K562 (cell line): ENCODE measurements around the gene SPTBN4.

ENCODE experiments used
- POLR2A ChIP-seq: fragments of 450-650 bp; conservative IDR thresholded peaks from 2 replicates; pipeline ENCODE4 v1.6.1; 2016
- SMARCB1 ChIP-seq: IDR thresholded peaks from 2 replicates; pipeline ENCODE4 v1.6.1; 2011; ENCODE audit warnings: improper control_type of control experiment, low read depth; ENCODE audit not compliant: insufficient read length
- ZBTB33 ChIP-seq: sonication (generic); formaldehyde crosslinking; IDR thresholded peaks from 2 replicates; pipeline ENCODE4 v1.8.1; 2023; ENCODE audit warnings: mild to moderate bottlenecking, missing genetic modification reagents
- ZKSCAN3 ChIP-seq: fragments of 250-450 bp; sonication (Bioruptor Pico); IDR thresholded peaks from 2 replicates; pipeline ENCODE4 v1.4.0; 2020
- ZNF324 ChIP-seq: fragments of 250-450 bp; sonication (Bioruptor Pico); IDR thresholded peaks from 2 replicates; pipeline ENCODE4 v1.4.0; 2020; ENCODE audit warnings: mild to moderate bottlenecking
- TF ChIP-seq, protein P1 (sequence below), 3 experiments: IDR thresholded peaks in 2 of 3; conservative IDR thresholded peaks in 1 of 3; 2 replicates each; pipeline ENCODE4 v1.5.1; 2011 to 2012; ENCODE audit warnings: low read length in 3 of 3, mild to moderate bottlenecking in 3 of 3, control low read depth in 2 of 3, improper control_type of control experiment in 1 of 3, inconsistent platforms in 1 of 3, low read depth in 1 of 3, mixed read lengths in 1 of 3, moderate library complexity in 1 of 3; ENCODE audit not compliant: insufficient read depth in 2 of 3
- TF ChIP-seq, protein P2 (sequence below), 2 experiments: fragments of 450-650 bp; IDR thresholded peaks; 2 replicates each; pipeline ENCODE4 v1.6.1; 2016; ENCODE audit warnings: mild to moderate bottlenecking in 2 of 2, borderline replicate concordance in 1 of 2, low read depth in 1 of 2, moderate library complexity in 1 of 2

DNA sequence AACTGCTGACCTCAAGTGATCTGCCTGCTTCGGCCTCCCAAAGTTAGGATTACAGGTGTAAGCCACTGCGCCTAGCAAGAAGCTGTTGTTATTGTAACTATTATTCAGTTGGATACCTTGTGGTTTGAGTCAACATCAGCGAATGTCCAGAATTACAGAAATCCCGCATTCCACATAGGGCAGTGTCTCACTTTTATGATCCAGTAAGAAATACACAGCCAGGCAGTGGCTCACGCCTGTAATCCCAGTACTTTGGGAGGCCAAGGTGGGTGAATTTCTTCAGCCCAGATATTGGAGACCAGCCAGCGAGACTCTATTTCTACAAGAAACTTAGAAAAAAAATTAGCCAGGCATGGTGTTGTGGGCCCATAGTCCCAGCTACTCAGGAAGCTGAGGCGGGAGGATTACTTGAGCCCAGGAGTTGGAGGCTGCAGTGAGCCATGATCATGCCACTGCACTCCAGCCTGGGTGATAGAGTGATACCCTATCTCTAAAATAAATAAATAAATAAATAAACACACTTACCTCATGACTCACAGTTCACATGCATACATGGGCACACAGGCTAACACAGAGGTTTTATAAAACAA lies 43.8 kb downstream of the SPTBN4 start:
- TF ChIP-seq, protein P1, sequence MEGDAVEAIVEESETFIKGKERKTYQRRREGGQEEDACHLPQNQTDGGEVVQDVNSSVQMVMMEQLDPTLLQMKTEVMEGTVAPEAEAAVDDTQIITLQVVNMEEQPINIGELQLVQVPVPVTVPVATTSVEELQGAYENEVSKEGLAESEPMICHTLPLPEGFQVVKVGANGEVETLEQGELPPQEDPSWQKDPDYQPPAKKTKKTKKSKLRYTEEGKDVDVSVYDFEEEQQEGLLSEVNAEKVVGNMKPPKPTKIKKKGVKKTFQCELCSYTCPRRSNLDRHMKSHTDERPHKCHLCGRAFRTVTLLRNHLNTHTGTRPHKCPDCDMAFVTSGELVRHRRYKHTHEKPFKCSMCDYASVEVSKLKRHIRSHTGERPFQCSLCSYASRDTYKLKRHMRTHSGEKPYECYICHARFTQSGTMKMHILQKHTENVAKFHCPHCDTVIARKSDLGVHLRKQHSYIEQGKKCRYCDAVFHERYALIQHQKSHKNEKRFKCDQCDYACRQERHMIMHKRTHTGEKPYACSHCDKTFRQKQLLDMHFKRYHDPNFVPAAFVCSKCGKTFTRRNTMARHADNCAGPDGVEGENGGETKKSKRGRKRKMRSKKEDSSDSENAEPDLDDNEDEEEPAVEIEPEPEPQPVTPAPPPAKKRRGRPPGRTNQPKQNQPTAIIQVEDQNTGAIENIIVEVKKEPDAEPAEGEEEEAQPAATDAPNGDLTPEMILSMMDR (IDR thresholded peaks at IDR 0.05 in 2 of 3, conservative IDR thresholded peaks at IDR 0.05 in 1 of 3; ENCODE audit: insufficient read depth in 2 of 3, low read depth in 1 of 3, low read length in 3 of 3) = no peak
- TF ChIP-seq, protein P2, sequence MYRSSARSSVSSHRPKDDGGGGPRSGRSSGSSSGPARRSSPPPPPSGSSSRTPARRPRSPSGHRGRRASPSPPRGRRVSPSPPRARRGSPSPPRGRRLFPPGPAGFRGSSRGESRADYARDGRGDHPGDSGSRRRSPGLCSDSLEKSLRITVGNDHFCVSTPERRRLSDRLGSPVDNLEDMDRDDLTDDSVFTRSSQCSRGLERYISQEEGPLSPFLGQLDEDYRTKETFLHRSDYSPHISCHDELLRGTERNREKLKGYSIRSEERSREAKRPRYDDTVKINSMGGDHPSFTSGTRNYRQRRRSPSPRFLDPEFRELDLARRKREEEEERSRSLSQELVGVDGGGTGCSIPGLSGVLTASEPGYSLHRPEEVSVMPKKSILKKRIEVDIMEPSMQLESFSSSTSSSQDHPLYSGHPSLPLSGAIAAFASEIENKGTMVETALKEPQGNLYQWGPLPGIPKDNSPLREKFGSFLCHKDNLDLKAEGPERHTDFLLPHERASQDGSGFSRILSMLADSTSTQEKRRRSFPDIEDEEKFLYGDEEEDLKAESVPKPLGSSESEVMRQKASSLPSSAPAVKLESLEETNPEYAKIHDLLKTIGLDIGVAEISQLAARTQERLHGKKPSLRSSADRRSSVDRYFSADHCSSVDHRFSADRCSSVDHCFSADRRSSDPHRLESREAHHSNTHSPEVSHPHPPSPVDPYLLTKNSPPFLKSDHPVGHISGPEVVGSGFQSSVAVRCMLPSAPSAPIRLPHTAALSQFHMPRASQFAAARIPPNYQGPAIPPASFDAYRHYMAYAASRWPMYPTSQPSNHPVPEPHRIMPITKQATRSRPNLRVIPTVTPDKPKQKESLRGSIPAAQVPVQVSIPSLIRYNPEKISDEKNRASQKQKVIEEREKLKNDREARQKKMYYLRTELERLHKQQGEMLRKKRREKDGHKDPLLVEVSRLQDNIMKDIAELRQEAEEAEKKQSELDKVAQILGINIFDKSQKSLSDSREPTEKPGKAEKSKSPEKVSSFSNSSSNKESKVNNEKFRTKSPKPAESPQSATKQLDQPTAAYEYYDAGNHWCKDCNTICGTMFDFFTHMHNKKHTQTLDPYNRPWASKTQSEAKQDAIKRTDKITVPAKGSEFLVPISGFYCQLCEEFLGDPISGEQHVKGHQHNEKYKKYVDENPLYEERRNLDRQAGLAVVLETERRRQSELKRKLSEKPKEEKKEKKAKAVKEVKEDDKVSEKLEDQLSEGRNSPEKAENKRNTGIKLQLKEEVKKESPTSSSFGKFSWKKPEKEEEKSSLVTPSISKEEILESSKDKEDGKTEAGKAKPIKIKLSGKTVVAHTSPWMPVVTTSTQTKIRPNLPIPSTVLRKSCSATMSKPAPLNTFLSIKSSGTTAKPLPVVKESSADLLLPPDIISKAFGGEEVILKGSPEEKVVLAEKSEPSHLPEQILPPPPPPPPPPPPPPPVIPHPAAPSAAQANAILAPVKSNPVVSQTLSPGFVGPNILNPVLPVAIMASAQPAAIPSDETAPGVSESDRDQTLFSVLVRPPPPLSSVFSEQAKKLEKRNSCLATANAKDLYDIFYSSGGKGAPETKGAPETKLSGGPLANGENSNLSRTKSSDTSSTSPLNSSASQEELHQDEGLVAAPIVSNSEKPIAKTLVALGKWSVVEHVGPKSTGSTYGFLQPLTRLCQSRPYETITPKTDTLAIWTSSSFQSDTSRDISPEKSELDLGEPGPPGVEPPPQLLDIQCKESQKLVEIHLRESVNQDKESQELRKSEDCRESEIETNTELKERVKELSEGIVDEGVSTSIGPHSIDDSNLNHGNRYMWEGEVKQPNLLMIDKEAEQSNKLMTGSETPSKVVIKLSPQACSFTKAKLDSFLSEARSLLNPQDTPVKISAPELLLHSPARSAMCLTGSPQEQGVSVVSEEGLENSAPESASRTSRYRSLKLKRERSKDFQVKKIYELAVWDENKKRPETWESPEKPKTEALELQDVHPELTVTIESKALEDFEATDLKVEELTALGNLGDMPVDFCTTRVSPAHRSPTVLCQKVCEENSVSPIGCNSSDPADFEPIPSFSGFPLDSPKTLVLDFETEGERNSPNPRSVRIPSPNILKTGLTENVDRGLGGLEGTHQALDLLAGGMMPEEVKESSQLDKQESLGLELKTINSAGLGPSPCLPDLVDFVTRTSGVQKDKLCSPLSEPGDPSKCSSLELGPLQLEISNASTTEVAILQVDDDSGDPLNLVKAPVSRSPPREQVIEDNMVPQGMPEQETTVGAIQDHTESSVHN (IDR thresholded peaks at IDR 0.05; ENCODE audit: borderline replicate concordance in 1 of 2, low read depth in 1 of 2) = no peak
- TF ChIP-seq SMARCB1 (no peak), POLR2A (no peak), ZNF324 (CRISPR knock-in tag) (no peak), ZBTB33 (CRISPR knock-in tag) (no peak), ZKSCAN3 (CRISPR knock-in tag) (no peak)
